ENCODE data around the gene TMCO4. TPM values are rescaled to one million over a fixed set of nuclear protein-coding genes. Genes with fewer than 3 reads are reported as not detected.

Gene TMCO4
- total RNA-seq, 4 donors from 2014 or later = 22.5 to 26.2 (median 23.8) TPM

GRCh38 chr1:19734056-19734455 is 65.7 kb downstream of the TMCO4 start:
- no peak for TF ChIP-seq CTCF (IDR thresholded peaks at IDR 0.05; ENCODE audit: low read depth)

DNA sequence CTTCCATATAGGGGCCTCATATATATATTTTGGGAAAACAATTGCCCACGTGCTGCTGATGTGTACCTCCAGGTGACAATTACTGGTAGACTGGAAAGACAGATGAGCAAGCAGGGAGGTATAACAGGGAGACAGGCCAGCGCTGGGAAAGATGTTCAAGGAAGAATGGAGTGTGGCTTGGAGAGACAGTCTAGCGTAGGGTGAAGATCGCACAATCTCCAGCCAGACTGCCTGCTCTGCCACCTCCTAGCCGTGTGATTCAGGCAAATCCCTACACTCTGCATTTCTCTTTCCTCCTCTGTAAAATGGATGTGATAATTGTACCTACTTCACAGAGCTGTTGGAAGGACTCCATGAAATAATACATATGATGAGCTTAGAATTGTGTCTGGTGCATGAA is 66.1 kb downstream of the TMCO4 start:
- no peak for TF ChIP-seq CTCF (IDR thresholded peaks at IDR 0.05; ENCODE audit: low read depth)

GRCh38 chr1:19731311-19731821 is 68.3 kb downstream of the TMCO4 start:
- TF ChIP-seq CTCF (IDR thresholded peaks at IDR 0.05; ENCODE audit: low read depth) = no peak

DNA sequence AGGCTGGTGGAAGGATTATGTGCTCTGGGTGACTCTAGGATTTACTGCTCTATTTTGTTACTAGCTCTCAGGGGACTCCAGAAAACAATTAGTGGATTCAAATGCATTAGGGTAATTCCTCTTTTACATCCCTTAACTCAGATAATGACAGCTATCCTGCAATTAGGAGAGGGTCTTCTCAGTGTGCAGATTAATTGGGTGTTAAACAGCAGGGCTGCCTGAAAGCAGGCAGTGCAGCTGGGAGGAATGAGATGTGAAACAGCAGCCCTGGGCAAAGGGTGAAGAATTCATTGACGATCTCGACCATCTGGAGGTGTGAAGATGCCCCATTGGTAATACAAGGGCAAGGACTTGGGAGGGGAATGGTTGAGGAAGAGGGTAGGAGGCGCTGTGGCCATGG is 68.9 kb downstream of the TMCO4 start:
- TF ChIP-seq CTCF (IDR thresholded peaks at IDR 0.05; ENCODE audit: low read depth) = no peak

- no peak for TF ChIP-seq CTCF (IDR thresholded peaks at IDR 0.05; ENCODE audit: low read depth)
Measured at GRCh38 chr1:19730232-19730631, 69.5 kb downstream of the TMCO4 start.

GRCh38 chr1:19728413-19729145 is 71.1 kb downstream of the TMCO4 start:
- TF ChIP-seq CTCF (IDR thresholded peaks at IDR 0.05; ENCODE audit: low read depth) = no peak

DNA sequence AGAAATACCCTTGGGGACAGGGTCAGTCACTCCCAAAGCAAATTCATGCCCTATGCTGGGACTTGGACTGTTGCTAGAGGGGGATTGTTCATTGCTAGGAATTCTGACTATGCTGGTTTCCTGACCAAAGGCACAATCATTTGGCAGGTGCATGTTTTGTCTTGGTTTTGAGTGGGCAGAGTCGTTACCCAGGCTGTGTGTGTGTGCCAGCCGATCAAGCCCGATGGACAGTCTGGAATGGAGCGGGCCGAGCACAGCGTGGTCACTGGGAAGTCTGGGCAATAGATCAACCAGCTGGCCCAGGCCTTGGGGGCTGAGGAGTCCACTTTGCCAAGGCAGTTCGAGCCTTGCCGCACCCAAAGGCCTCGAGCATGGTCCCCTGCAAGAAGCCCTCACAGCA is 74.1 kb downstream of the TMCO4 start:
- no peak for TF ChIP-seq CTCF (IDR thresholded peaks at IDR 0.05; ENCODE audit: low read depth)

Data from subcutaneous adipose tissue (tissue), 4 donors.